Medulla oblongata (tissue), 1 donor: ENCODE results near the gene REV3L.
A peak's percentile ranks its signal among the peaks of the same experiment; 100 is the strongest.
"Not testable (repeated sequence)": the region's sequence is repeated elsewhere in the genome, so short reads cannot be mapped to it uniquely, and the experiment has no call there.

Source experiments
- DNase-seq: peaks from one replicate; pipeline ENCODE4 v3.0.0-alpha.2; 2015; ENCODE audit errors: extremely low spot score

Gene REV3L

DNA sequence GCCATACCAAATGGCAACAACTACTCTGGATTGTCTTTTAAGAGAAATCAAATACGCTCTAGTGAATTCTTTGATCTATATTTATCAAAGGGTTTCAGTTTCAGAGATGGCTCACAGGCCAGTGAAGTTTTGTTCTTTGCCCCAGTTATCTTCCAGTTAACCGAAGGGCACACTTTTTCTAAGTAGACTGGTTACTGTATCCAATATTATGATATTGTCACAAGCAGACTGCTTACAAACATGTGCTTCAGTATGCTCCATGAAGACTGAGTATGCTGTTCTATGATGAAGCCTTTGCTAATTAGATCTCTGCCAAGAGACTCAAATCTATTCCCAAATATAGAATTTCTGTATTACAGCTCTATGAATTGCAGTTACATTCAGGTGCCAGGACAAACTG lies 181.1 kb downstream of the REV3L start:
- DNase-seq = no peak

DNA sequence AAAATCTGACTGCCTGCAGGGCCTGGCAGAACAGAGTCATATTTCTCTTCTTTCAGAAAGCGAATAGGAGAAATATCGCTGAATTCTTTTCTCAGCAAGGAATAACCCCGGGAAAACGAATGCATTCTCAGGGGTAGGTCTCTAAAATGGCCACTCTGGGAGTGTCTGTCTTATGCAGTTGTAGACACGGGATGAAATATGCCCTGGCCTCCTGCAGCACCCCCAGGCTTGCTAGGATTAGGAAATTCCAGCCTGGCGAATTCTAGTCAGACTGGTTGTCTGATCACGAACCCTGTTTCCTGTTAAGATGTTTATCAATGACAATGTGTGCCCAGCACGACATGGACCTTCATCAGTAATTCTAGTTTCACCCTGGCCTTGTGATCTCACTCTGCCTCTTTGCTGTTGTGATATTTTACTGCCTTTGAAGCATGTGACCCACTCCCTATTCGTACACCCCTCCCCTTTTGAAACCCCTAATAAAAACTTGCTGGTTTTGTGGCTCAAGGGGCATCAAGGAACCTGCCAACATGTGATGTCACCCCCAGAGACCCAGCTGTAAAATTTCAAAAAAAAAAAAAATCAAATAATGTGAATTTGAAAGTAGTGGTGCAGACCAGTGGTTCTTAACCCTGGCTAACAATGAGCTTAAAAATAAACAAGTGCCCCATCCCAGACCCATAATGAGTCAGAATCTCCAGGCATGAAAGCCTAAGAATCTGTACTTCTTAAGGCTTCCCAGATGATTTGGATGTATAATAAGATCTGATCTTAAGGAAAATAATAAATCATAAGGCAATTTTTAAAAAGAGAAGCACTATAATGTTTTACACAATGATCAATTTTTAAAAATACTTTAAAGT lies 181.8 kb downstream of the REV3L start:
- DNase-seq = not testable (repeated sequence)

DNA sequence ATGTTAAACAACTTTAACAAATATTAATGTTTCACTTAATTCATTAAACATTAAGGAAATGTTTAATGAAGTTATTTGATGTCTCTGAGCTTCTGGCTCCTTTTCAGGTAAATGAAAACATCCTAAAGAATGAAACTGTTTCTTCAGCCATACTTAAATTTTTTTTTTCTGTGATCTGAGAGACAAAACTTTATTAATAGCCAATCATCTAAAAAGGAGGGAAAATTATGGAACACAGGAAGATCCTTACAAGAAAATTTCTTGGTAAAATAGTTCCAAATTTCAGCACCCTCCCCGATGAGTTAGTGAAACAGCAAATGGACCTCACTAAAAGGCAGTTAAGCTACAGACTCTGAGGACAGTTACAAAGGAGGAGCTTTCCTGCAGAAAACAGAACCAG lies 185.2 kb downstream of the REV3L start:
- no peak for DNase-seq

DNA sequence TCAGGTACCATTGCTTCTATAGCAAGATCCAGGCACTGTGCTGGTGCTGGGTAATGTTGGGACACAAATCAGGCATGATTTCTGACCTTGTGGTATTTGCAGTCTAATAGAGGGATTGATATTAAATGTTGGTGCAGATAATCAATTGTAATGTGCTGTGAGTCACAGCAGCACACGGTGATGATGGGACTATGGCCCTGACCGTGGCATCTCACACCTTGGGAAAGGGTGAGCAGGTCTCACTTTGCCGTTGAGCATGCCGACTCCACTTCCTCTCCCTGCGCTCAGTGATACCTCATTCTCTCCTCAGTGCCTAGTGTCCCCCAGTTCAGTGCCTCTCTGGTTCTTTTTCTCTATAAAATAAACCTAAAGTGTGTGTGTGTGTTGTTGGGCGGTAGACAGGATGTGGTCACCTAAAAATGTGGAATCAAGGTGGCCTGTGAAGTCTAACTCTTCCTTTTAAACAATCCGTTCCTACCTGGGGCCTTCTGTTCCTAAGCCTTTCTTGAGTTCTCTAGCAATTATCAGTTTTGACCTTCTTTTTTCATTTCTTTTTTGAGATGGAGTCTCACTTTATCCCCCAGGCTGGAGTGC lies 188.5 kb downstream of the REV3L start:
- DNase-seq = no peak

DNA sequence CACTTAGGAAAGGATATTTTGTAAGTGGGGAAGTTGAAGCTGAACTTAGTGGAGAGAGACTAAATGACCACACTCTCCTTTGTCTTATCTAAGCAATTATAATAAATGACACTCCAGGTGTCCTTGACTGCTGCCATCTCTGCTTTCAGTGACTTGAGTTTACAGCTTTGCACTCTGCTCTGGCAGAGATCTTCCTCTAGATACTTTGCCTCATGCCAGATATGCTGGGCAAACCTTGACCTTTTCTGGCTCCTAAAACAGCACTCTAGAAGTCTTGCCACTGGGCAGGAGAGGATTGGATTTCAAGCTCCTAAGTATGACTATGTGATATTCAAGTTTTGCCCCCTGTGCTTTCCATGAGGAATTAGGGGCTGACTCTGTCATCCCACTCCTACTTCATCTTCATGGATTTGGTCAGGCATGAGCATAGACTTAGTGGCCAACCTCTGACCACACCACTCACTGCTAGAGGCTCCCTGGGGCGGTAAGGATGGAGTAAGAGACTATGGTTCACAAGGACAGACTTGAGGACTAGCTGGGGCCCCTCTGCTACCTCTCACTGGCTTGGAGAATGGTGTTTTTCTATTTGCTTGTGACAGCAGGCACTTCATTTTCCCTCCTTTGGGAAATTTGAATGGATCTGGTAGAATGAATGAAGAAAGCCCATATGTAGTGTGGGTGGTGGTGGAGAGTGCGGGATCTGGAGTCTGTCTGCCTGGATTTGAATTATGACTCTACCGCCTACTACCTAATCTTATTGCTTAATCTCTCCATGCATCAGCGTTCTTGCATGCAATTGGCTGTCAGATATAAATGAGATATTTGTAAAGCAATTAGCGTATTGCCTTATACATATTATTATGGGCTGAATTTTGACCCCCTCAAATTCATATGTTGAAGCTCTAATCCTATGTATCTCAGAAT lies 191.4 kb downstream of the REV3L start:
- no peak for DNase-seq

DNA sequence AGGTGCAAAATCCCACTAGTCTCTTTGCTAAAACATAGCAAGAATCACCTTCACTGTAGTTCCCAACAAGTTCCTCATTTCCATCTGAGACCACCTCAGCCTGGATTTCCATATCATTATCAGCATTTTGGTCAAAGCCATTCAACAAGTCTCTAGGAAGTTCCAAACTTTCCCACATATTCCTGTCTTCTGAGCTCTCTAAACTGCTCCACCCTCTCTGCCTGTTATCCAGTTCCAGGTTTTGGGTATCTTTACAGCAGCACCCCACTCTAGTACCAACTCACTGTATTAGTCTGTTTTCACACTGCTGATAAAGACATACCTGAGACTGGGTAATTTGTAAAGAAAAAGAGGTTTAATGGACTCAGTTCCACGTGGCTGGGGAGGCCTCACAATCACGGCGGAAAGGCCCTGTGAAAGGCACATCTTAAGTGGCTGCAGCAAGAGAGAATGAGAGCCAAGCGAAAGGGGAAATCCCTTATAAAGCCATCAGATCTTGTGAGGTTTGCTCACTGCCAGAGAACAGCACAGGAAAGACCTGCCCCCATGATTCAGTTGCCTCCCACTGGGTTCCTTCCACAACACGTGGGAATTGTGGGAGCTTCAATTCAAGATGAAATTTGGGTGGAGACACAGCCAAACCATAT lies 192.2 kb downstream of the REV3L start:
- peak; percentile 47 for DNase-seq

DNA sequence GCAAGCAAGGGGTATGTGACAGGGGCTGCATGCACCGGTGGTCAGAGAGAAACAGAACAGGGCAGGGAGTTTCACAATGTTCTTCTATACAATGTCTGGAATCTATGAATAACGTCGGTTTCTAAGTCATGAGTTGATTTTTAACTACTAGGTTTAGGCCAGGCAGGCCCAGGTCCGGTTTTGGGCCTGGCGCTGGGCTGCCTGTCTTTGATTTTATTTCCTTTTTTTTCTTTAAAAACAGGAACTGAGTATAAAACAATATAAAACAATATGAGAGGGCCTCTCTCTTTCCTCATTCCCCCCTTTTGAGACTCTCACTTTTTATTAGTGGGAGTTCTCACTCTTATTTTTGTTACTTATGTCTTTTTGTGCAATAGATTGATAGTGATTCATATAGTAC lies 198.7 kb downstream of the REV3L start:
- not testable (repeated sequence) for DNase-seq

DNA sequence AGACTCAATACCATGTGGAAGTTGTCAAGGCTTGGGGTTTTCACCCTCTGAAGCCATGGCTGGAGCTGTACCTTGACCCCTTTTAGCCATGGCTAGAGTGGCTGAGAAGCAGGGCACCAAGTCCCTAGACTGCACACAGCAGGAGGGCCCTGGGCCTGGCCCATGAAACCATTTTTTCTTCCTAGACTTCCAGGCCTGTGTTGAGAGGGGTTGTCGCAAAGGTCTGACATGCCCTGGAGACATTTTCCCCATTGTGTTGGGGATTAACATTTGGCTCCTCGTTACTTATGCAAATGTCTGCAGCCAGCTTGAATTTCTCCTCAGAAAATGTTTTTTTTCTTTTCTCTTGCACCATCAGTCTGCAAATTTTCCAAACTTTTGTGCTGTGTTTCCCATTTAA lies 199.3 kb downstream of the REV3L start:
- no peak for DNase-seq

DNA sequence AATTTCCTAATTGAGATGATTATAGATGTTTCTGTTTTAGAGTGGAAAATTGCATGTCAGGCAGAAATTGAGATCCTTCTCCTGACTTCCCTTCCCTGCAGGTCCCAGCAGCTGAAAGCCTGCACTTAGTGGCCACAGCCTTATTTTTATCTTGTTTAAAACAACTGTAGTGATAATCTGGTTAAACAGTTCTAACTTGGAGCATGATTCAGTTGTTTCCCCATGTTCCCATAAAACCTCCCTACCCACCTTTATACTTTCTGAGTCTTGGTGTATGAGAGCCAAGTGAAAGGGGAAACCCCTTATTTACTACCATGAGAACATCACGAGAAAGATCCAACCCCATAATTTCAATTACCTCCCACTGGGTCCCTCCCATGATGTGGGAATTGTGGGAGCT lies 200.5 kb downstream of the REV3L start:
- DNase-seq = no peak

DNA sequence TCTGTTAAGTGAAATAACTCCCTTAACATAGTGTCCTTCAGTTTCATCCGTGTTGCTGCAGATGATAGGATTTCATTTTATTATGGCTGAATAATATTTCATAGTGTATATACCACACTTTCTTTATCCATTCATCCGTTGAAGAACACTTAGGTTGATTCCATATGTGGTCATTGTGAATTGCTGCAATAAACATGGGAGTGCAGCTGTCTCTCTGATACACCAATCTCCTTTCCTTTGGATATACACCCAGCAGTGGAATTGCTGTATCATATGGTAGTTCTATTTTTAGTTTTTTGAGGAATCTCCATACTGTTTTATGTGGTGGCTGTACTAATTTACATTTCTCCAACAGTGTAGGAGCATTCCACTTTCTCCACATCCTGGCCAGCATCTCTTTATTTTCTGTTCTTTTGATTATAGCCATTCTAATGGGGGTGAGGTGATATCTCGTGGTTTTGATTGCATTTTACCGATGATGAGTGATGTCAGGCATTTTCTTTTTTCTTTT lies 202.5 kb downstream of the REV3L start:
- no peak for DNase-seq

DNA sequence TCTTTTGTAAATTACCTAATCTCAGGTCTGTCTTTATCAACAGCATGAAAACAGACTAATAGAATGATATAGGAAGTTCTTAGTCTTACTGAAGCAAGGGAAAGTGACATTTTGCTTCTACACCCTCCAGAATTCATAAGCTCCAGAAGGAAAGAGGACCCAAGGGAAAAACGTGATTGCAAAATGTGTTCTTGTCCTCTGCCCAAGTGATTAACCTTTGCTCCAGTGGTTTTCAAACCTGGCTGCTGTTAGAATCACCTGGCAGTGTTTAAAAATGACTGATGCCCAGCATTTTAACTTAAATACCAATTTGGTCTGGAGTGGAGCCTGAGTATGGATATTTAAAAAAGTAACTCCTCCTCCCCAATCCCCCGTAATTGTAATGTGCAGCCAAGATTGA lies 204.3 kb downstream of the REV3L start:
- DNase-seq = no peak

DNA sequence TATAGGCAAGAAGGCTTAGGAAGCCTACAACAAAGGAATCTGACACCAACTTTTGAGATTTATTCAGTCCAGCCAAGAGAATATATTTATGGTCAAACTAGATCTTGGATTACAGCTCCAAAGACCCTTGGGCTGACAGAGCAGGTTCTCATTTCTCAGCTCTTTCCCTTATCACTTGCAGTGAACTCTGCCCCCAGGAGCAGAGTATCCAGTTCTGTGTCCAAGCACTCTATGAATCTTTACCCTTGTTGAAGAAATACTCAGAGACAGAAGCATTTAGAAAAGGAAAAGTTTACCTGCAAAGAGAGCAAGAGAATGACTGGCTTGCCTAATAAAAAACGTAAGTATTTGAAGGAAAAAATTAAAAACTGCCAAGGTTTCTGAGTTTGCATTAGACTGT lies 205.2 kb downstream of the REV3L start:
- no peak for DNase-seq

DNA sequence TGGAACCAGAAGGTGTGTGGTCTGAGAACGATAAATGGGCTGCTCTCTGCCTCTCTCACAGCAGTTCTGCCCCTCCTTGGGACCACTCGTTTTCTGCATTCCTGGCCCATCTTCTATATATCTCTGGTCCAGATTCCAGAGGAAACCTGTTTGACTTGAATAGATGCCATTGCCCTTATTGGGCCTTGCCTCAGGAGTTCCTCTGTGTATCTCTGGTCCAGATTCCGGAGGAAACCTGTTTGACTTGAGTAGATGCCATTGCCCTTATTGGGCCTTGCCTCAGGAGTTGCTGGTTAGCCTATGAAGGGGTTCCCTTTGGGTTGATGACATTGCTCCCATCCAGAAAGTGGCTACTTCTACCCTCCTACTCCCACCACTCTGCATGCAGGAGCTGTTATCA lies 206.3 kb downstream of the REV3L start:
- DNase-seq = no peak

DNA sequence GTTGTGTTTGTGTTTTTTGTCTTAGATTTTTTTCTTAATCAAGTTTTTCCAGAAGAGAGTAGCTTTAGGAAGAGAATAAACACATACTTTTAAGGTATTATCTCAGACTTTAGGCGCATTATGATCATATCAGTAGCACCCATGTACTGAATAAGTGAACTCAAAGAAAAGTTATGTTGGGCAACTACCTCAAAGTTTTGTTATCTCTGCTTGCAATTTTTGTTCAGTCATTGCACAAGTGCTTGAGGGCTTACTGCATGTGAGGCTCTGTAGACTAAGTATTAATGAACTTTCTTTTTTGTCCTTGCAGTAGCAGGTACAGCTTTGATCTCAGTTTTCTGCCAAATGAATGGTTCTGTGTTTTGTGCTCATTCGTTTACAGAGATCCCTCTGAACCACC lies 206.7 kb downstream of the REV3L start:
- DNase-seq = no peak

DNA sequence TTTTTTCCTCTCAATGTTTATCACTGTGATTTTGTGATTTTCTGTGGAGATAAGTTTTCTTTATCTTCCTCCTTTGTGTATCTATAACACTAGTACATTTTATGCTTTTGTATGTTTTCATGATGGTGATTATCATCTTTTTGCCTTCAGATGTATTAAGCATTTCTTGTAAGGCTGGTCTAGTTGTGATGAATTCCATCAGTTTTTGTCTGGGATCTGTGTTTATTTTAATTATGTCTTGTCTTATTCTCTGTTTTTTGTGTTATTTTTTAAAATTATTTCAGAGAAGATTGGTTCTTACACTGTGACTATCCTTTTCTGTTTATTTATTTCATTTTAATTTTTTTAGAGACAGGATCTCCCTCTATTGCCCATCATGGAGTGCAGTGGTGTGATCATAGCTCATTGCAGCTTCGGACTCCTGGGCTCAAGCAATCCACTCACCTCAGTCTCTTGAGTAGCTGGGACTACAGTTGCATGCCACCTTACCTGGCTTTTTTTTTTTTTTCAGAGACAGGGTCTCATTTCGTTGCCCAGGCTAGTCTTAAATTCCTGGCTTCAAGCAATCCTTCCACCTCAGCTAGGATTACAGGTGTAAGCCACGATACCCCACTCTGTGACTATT lies 208.3 kb downstream of the REV3L start:
- no peak for DNase-seq

DNA sequence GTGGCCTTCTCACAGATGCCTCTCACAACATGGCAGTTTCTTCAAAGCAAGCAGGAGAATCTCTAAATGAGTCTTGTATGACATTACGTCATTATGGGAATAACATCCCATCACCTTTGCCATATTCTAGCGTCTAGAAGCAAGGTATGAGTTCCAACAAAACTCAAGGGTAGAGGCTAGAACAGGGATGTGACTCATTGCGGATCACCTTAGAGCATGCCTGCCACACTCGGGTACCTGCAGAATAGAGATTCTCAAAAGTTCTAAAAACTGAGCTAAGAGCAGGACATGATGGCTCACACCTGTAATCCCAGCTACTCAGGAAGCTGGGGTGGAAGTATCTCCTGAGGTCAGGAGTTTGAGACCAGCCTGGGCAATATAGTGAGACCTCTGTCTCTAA lies 212.9 kb downstream of the REV3L start:
- DNase-seq = no peak

DNA sequence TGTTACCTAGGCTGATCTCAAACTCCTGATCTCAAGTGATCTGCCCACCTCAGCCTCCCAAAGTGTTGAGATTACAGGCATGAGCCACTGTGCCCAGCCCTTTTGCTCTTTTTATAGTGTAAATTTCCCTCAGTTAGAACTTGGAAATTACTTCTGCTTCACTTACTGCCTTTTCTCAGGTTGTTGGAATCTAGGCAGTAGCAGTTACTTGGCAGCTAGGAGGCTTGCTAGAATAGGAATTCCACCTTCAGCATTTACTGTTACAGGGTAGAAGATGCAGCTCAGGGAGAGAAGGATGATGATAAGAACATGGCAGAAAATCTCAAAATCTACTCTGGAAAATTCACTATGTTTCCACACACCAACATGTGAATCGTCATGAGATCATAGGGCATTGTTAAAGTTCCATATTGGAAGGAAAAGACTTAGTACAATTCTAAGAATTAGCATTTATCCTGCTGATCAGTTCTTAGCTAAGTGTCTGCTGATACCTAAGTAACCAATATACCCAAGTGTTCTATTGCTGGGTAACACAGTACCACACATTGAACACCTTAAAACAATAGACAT lies 213.5 kb downstream of the REV3L start:
- DNase-seq = peak; percentile 25

DNA sequence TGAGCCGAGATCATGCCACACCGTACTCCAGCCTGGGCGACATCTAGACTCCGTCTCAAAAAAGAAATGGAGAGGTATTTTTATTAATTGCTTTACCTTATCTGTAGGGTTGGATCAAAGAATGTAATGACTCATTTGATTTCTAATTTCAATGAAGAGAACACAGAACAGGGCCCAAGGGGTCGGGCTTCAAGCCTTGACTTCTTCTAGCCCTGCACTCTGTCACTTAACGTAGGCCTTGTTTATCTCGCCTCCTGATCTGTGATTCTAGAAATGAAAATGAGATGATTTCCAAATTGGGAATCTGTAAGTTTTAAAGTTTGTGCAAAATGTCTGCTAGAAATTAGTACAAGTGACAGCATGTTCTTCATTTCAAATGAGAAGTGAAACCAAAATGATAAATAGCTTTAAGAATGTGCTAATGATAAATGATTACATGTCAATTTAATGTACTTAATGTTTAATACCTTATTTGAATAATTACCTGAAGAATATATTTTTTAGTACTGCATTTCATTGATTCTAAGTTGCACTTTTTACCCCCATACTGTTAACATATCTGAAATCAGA lies 215.2 kb downstream of the REV3L start:
- no peak for DNase-seq

DNA sequence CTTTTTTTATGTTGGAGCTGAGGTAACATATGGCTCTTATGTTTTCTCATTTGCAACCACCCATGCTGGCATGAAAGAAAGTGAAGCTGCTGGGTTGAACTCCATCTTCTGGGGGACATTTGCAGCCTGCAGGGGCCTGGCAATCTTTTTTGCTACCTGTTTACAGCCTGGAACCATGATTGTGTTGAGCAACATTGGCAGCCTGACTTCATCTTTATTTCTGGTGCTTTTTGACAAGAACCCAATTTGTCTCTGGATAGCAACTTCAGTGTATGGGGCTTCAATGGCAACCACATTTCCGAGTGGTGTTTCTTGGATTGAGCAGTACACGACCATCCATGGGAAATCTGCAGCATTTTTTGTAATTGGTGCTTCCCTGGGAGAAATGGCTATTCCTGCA lies 216.7 kb downstream of the REV3L start:
- no peak for DNase-seq

DNA sequence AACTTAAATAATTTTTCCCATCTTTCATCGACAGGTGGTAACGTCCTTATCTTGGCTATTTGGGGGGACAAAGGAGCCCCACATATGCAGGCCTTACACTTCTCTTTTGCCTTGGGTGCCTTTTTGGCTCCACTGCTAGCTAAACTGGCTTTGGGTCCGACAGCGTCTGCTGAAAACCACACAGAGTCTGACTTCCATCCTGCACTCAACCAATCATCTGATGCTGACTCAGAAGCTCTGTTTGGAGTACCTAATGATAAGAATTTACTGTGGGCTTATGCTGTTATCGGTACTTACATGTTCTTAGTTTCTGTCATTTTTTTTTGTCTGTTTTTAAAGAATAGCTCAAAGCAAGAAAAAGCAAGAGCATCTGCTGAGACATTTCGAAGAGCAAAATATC lies 217.2 kb downstream of the REV3L start:
- DNase-seq = no peak

DNA sequence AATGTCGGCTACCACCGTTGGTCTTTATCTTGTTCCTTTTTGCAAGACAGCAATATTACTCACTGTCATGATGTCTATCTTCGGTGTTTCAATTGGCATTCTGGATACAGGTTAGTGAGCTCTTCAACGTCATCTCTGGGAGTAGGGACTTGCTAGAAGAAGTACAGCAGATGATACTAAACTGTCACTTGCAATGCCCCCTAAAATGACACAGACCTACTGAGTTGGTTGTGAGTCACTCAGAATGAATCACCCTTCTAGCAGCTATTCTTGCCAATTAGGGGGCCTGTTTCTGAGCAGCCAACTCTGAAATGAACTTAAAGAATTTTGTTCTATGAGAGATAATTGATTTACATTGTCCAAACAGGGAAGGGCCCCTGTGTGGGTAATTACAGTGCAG lies 219.2 kb downstream of the REV3L start:
- DNase-seq = no peak
